Esophagus squamous epithelium (tissue), 4 donors: ENCODE measurements around the gene RCAN1.

Source experiments
- CTCF ChIP-seq, 6 experiments: fragments of 450-650 bp in 4 of 6; fragments of 200-600 bp in 2 of 6; sonication (generic) in 2 of 6; IDR thresholded peaks; one replicate each; pipeline ENCODE4 v1.5.1; 2016 to 2019; ENCODE audit warnings: antibody characterized with exemption in 6 of 6, mild to moderate bottlenecking in 4 of 6, moderate library complexity in 4 of 6
- POLR2A ChIP-seq, 4 donors: fragments of 450-650 bp; IDR thresholded peaks; one replicate each; pipeline ENCODE4 v1.6.1; 2017; ENCODE audit warnings: antibody characterized with exemption in 4 of 4, mild to moderate bottlenecking in 4 of 4, moderate library complexity in 3 of 4

DNA sequence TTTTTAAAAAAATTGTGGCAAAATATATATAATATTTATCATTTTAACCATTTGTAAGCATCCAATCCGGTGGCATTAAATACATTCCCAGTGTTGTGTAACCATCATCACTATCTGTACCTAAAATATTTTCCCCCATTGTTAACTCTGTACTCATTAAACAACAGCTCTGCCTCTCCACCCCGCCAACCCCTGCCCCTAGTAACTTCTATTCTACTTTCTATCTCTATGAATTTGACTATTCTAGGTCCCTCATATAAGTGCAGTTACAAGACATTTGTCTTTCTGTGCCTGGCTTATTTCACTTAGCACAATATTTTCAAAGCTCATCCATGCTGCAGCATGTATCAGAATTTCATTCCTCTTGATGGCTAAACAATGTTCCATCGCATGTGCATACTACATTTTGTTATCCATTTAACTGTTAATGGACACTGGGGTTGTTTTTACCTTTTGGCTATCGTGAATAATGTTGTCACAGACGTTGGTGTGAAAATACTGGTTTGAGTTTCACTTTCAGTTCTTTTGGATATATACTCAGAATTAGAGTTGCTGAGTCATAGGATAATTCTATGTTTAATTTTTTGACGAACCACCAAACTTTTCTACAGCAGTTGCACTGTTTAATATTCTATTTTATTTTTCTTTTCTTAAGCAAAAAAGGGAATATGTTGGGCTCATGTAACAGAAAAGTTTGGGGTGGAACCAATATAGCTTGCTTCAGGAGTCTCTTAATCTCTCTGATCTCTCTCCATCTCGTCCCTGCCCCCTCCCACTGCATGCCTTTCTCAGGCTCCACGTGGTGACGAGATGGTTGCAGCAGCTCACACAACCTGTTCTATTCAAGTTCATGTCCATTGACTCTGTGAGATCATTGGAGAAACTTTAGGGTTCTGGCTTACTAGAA lies 25.2 kb upstream of the RCAN1 start:
- TF ChIP-seq POLR2A (IDR thresholded peaks at IDR 0.05) (no peak), CTCF (IDR thresholded peaks at IDR 0.05) (no peak)
